Measurements from ENCODE around the gene SSTR3.
"Not testable (repeated sequence)": the region's sequence is repeated elsewhere in the genome, so short reads cannot be mapped to it uniquely, and the experiment has no call there.

The SSTR3 gene

GRCh38 chr22:37242395-37242918 is 30.2 kb upstream of the SSTR3 start:
- peak; percentile 85 for DNase-seq (ENCODE audit: low read depth)

GRCh38 chr22:37241351-37242142 is 29.3 kb upstream of the SSTR3 start:
- no peak for DNase-seq (ENCODE audit: low read depth)

- DNase-seq (ENCODE audit: low read depth): no peak
These were observed 28.7 kb upstream of the SSTR3 start for GRCh38 chr22:37240941-37241320.

- DNase-seq (ENCODE audit: low read depth): no peak
These were observed 28.1 kb upstream of the SSTR3 start for GRCh38 chr22:37240240-37240940.

- no peak for DNase-seq (ENCODE audit: low read depth)
These were observed 27.3 kb upstream of the SSTR3 start for GRCh38 chr22:37239336-37240239.

- no peak for DNase-seq (ENCODE audit: low read depth)
These were observed 25.3 kb upstream of the SSTR3 start for GRCh38 chr22:37237371-37238268.

- DNase-seq (ENCODE audit: low read depth): no peak
These were observed 23.8 kb upstream of the SSTR3 start for GRCh38 chr22:37235897-37236607.

GRCh38 chr22:37234736-37235711 is 22.7 kb upstream of the SSTR3 start:
- DNase-seq (ENCODE audit: low read depth): no peak

- no peak for DNase-seq (ENCODE audit: low read depth)
These were observed 21.7 kb upstream of the SSTR3 start for GRCh38 chr22:37233751-37234631.

- not testable (repeated sequence) for DNase-seq (ENCODE audit: low read depth)
These were observed 21.1 kb upstream of the SSTR3 start for GRCh38 chr22:37233371-37233750.

- DNase-seq (ENCODE audit: low read depth): no peak
These were observed 20.1 kb upstream of the SSTR3 start for GRCh38 chr22:37232140-37232998.

GRCh38 chr22:37231406-37232139 is 19.3 kb upstream of the SSTR3 start:
- DNase-seq (ENCODE audit: low read depth): no peak

- peak; percentile 77 for DNase-seq (ENCODE audit: low read depth)
These were observed 18.6 kb upstream of the SSTR3 start for GRCh38 chr22:37230673-37231405.

- peak; percentile 86 for DNase-seq (ENCODE audit: low read depth)
These were observed 17.8 kb upstream of the SSTR3 start for GRCh38 chr22:37229805-37230672.

Measured in activated T-cell treated with anti-CD3 and anti-CD28 coated beads for 48 hours (primary cell).